ENCODE data around the gene PIGQ.

- TF ChIP-seq EP300 (IDR thresholded peaks at IDR 0.05) (no peak), CTCF (IDR thresholded peaks at IDR 0.05) (no peak), POLR2A (IDR thresholded peaks at IDR 0.05) (no peak)
These were observed 57.9 kb downstream of the PIGQ start for GRCh38 chr16:627454-628239.
